HEK293T (cell line): ENCODE data around the gene MVB12A.
A peak's percentile ranks its signal among the peaks of the same experiment; 100 is the strongest.

Experiments
- CTCF ChIA-PET: fragments of 350-600 bp; formaldehyde crosslinking; extraction: SDS; loops from one replicate; lab custom pipeline; 2021; ENCODE audit warnings: antibody characterized with exemption, inconsistent platforms; lab: Yijun Ruan, JAX
- POLR2A ChIA-PET: fragments of 350-600 bp; formaldehyde crosslinking; extraction: SDS; loops from one replicate; lab custom pipeline; 2020; ENCODE audit warnings: antibody characterized with exemption, inconsistent platforms; lab: Yijun Ruan, JAX
- DNase-seq: peaks from one replicate; pipeline ENCODE4 v3.0.0; 2012; ENCODE audit warnings: mixed read lengths; ENCODE audit errors: extremely low spot score
- ARNT ChIP-seq: fragments of 450-650 bp; IDR thresholded peaks from 2 replicates; pipeline ENCODE4 v1.6.1; 2017; ENCODE audit warnings: mild to moderate bottlenecking
- BHLHE40 ChIP-seq: fragments of 450-650 bp; IDR thresholded peaks from 2 replicates; pipeline ENCODE4 v1.6.1; 2016; ENCODE audit warnings: mild to moderate bottlenecking, moderate library complexity, borderline replicate concordance
- CTBP1 ChIP-seq: fragments of 450-650 bp; IDR thresholded peaks from 2 replicates; pipeline ENCODE4 v1.6.1; 2016; ENCODE audit warnings: borderline replicate concordance
- ELF4 ChIP-seq: fragments of 450-650 bp; IDR thresholded peaks from 2 replicates; pipeline ENCODE4 v1.6.1; 2017; ENCODE audit warnings: antibody characterized with exemption
- FOXA1 ChIP-seq: fragments of 450-650 bp; IDR thresholded peaks from 2 replicates; pipeline ENCODE4 v1.6.1; 2016; ENCODE audit warnings: mild to moderate bottlenecking
- FOXK2 ChIP-seq: fragments of 450-650 bp; IDR thresholded peaks from 2 replicates; pipeline ENCODE4 v1.6.1; 2016; ENCODE audit warnings: mild to moderate bottlenecking
- FOXM1 ChIP-seq: fragments of 450-650 bp; IDR thresholded peaks from 2 replicates; pipeline ENCODE4 v1.6.1; 2017; ENCODE audit warnings: mild to moderate bottlenecking, borderline replicate concordance
- HDGF ChIP-seq: fragments of 450-650 bp; IDR thresholded peaks from 2 replicates; pipeline ENCODE4 v1.6.1; 2017; ENCODE audit warnings: antibody characterized with exemption, borderline replicate concordance
- L3MBTL2 ChIP-seq: fragments of 450-650 bp; conservative IDR thresholded peaks from 2 replicates; pipeline ENCODE4 v1.6.1; 2016; ENCODE audit warnings: mild to moderate bottlenecking
- LEF1 ChIP-seq: fragments of 450-650 bp; IDR thresholded peaks from 2 replicates; pipeline ENCODE4 v1.6.1; 2017; ENCODE audit warnings: mild to moderate bottlenecking, borderline replicate concordance
- NFRKB ChIP-seq: fragments of 450-650 bp; IDR thresholded peaks from 2 replicates; pipeline ENCODE4 v1.6.1; 2016; ENCODE audit warnings: mild to moderate bottlenecking, moderate library complexity
- PKNOX1 ChIP-seq: fragments of 450-650 bp; IDR thresholded peaks from 2 replicates; pipeline ENCODE4 v1.6.1; 2016
- SP1 ChIP-seq: fragments of 450-650 bp; IDR thresholded peaks from 2 replicates; pipeline ENCODE4 v1.6.1; 2017
- SUZ12 ChIP-seq: fragments of 450-650 bp; IDR thresholded peaks from 2 replicates; pipeline ENCODE4 v1.6.1; 2016; ENCODE audit warnings: mild to moderate bottlenecking
- TARDBP ChIP-seq: fragments of 450-650 bp; IDR thresholded peaks from 2 replicates; pipeline ENCODE4 v1.6.1; 2016
- ZNF384 ChIP-seq: fragments of 450-650 bp; IDR thresholded peaks from 2 replicates; pipeline ENCODE4 v1.6.1; 2016

The MVB12A gene

GRCh38 chr19:17385878-17386611 lies 33.8 kb upstream of the MVB12A start:
- CTCF ChIA-PET: interaction anchor here (0.7 to 1.7 kb wide), 7 partner anchors 10 to 599 kb away, joined by 3 to 9 read pairs (median 5); no protein-coding TSS in a partner anchor
- POLR2A ChIA-PET: no interaction called here
- TF ChIP-seq ARNT (no peak), FOXA1 (no peak), ELF4 (no peak), NFRKB (no peak), ZNF384 (no peak), PKNOX1 (no peak), HDGF (no peak), FOXK2 (no peak), L3MBTL2 (no peak), LEF1 (no peak)
- peak; percentile 77 for DNase-seq

- POLR2A ChIA-PET: interaction anchor here (1.0 to 1.2 kb wide), 2 partner anchors 51 to 80 kb away, joined by 3 to 4 read pairs; partner anchors contain the start of gene DDA1
- no peak for DNase-seq
- CTCF ChIA-PET: interaction anchor here (0.6 to 1.3 kb wide), 2 partner anchors 34 to 54 kb away, joined by 3 to 5 read pairs; no protein-coding TSS in a partner anchor
- TF ChIP-seq SP1: no peak
- TF ChIP-seq BHLHE40: no peak
- TF ChIP-seq TARDBP: no peak
- TF ChIP-seq PKNOX1: no peak
- no peak for TF ChIP-seq NFRKB
- no peak for TF ChIP-seq L3MBTL2
- TF ChIP-seq FOXM1: no peak
- no peak for TF ChIP-seq LEF1
- no peak for TF ChIP-seq SUZ12
- TF ChIP-seq ARNT: no peak
- TF ChIP-seq ELF4: no peak
- no peak for TF ChIP-seq HDGF
- TF ChIP-seq CTBP1: no peak
Measured at GRCh38 chr19:17389288-17389687, 30.6 kb upstream of the MVB12A start.

GRCh38 chr19:17389957-17390664 lies 29.7 kb upstream of the MVB12A start:
- ChIA-PET CTCF (interaction anchor here (0.6 to 1.3 kb wide), 5 partner anchors 10 to 441 kb away, joined by 3 to 5 read pairs (median 4); no protein-coding TSS in a partner anchor), POLR2A (interaction anchor here (0.8 to 1.2 kb wide), 2 partner anchors 58 to 81 kb away, joined by 3 read pairs; partner anchors contain the start of gene DDA1)
- no peak for TF ChIP-seq CTBP1
- TF ChIP-seq ELF4: no peak
- no peak for TF ChIP-seq ARNT
- TF ChIP-seq ZNF384: no peak
- no peak for TF ChIP-seq TARDBP
- no peak for TF ChIP-seq LEF1
- no peak for TF ChIP-seq L3MBTL2
- no peak for TF ChIP-seq HDGF
- no peak for TF ChIP-seq FOXA1
- TF ChIP-seq SP1: no peak
- no peak for TF ChIP-seq PKNOX1
- no peak for TF ChIP-seq BHLHE40
- no peak for TF ChIP-seq SUZ12
- DNase-seq: no peak

- peak; percentile 61; the same call in 1 of the 2 replicates for TF ChIP-seq PKNOX1
- no peak for TF ChIP-seq HDGF
- DNase-seq: peak; percentile 96
- ChIA-PET POLR2A (interaction anchor here (0.8 to 1.7 kb wide), 4 partner anchors 29 to 82 kb away, joined by 3 to 5 read pairs (median 3); partner anchors contain the start of genes DDA1 and MVB12A), CTCF (interaction anchor here (0.6 to 0.8 kb wide), 4 partner anchors 9 to 440 kb away, joined by 3 to 4 read pairs (median 4); no protein-coding TSS in a partner anchor)
Measured at GRCh38 chr19:17390665-17391370, 29.0 kb upstream of the MVB12A start.
